Sigmoid colon (tissue), 7 donors: ENCODE results near the gene CLSTN2. TPM values are rescaled to one million over a fixed set of nuclear protein-coding genes. Genes with fewer than 3 reads are reported as not detected.

Experiments used
- DNase-seq: peaks from one replicate; pipeline ENCODE4 v3.0.0-alpha.2; 2019
- H3K27ac ChIP-seq, 4 donors: fragments of 200-600 bp; sonication (generic); one replicate each; pipeline ENCODE4 v1.5.1; 2016 to 2019; ENCODE audit warnings: mild to moderate bottlenecking in 1 of 4
- H3K27me3 ChIP-seq, 3 donors: fragments of 200-600 bp; sonication (generic); one replicate each; pipeline ENCODE4 v1.5.1; 2019; ENCODE audit warnings: mild to moderate bottlenecking in 1 of 3
- H3K36me3 ChIP-seq, 4 donors: fragments of 200-600 bp; sonication (generic); one replicate each; pipeline ENCODE4 v1.5.1; 2016 to 2019
- H3K4me1 ChIP-seq, 4 donors: fragments of 200-600 bp; sonication (generic); one replicate each; pipeline ENCODE4 v1.5.1; 2017 to 2019
- H3K4me3 ChIP-seq, 4 donors: fragments of 200-600 bp; sonication (generic); one replicate each; pipeline ENCODE4 v1.5.1; 2017 to 2019; ENCODE audit warnings: mild to moderate bottlenecking in 2 of 4, moderate library complexity in 1 of 4
- H3K9me3 ChIP-seq, 4 donors: fragments of 200-600 bp in 3 of 4; sonication (generic) in 3 of 4; one replicate each; pipeline versions ENCODE4 v1.5.1 to v1.6.1; 2013 to 2019
- EP300 ChIP-seq, 4 donors: sonication (generic); formaldehyde crosslinking; IDR thresholded peaks; one replicate each; pipeline ENCODE4 v1.6.1; 2017; ENCODE audit warnings: antibody characterized with exemption in 4 of 4
- POLR2A ChIP-seq, 2 donors: fragments of 450-650 bp; IDR thresholded peaks; one replicate each; pipeline ENCODE4 v1.6.1; 2016; ENCODE audit warnings: antibody characterized with exemption in 2 of 2, mild to moderate bottlenecking in 2 of 2, moderate library complexity in 2 of 2
- POLR2AphosphoS5 ChIP-seq, 4 donors: sonication (generic); formaldehyde crosslinking; IDR thresholded peaks; one replicate each; pipeline ENCODE4 v1.6.1; 2017; ENCODE audit warnings: antibody characterized with exemption in 4 of 4
- WGBS, 2 donors: extraction: QIAGEN DNeasy Blood & Tissue Kit; methylation state at CpG; one replicate each; pipeline ENCODE4 v1.1.7; 2013; 5-methylcytosine and 5-hydroxymethylcytosine counted together
- intact Hi-C: fragments of 100-400 bp; cut with DNase I; formaldehyde crosslinking; loops from one replicate; pipeline ENCODE4 v1.15.1; 2023
- polyA plus RNA-seq, 3 donors: library from polyadenylated mRNA; stranded (reverse); fragments of 200-250 nt; gene quantifications; one replicate each; pipeline ENCODE4 v1.2.3, GENCODE V29; 2013
- total RNA-seq, 4 donors: library from RNA; depleted of rRNA; stranded (reverse); fragments of >200 nt; gene quantifications; one replicate each; pipeline ENCODE4 v1.1.0, GENCODE V29; 2016
- TF ChIP-seq, protein P1 (sequence below), 4 experiments: fragments of 450-650 bp in 3 of 4; fragments of 200-600 bp in 1 of 4; IDR thresholded peaks; one replicate each; pipeline ENCODE4 v1.5.1; 2016 to 2019; ENCODE audit warnings: antibody characterized with exemption in 4 of 4, mild to moderate bottlenecking in 3 of 4, moderate library complexity in 2 of 4
- donor health status: healthy with polysubstance abuse.
- donor health status: Bipolar disorder and iron deficiency.
- donor health status: healthy.

The CLSTN2 gene
- total and polyA plus RNA-seq, 7 donors, result 0.23 to 8.3 (median 2.7) TPM

DNA sequence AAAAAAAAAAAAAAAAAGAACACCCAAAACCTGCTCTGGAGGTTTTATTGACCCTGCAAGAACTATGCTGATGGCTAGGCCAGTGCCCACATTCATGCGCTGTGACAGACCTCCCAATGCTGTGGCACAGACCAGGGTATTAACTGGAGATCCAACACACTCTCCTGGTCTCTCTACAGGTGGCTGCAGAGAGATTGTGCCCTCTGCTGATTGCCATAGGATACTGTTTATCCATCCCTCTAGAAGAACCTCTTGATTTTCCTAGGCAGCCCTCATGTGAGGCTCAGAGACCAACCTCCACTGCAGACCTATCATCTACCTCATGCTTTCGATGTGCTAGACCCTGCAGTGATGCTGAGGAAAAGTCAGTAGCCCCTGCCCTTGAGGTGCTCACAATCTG, 617.4 kb downstream of the CLSTN2 start:
- no peaks in the 10 kb centered on the region for H3K4me1 ChIP-seq
- DNase-seq, result no peak
- intact Hi-C loops, result no loop called here
- H3K27ac ChIP-seq, result no peak overlapping the region
- H3K9me3 ChIP-seq, result no peaks in the 10 kb centered on the region
- H3K27me3 ChIP-seq, result no peaks in the 10 kb centered on the region
- H3K36me3 ChIP-seq, result no peaks in the 10 kb centered on the region
- 91 to 92% methylated on average over 2 of the region's 2 CpGs for WGBS, 2 donors
- H3K4me3 ChIP-seq, result no peak overlapping the region
- TF ChIP-seq POLR2AphosphoS5 (IDR thresholded peaks at IDR 0.05) (no peak), EP300 (IDR thresholded peaks at IDR 0.05) (no peak), POLR2A (IDR thresholded peaks at IDR 0.05) (no peak)
- TF ChIP-seq, protein P1, sequence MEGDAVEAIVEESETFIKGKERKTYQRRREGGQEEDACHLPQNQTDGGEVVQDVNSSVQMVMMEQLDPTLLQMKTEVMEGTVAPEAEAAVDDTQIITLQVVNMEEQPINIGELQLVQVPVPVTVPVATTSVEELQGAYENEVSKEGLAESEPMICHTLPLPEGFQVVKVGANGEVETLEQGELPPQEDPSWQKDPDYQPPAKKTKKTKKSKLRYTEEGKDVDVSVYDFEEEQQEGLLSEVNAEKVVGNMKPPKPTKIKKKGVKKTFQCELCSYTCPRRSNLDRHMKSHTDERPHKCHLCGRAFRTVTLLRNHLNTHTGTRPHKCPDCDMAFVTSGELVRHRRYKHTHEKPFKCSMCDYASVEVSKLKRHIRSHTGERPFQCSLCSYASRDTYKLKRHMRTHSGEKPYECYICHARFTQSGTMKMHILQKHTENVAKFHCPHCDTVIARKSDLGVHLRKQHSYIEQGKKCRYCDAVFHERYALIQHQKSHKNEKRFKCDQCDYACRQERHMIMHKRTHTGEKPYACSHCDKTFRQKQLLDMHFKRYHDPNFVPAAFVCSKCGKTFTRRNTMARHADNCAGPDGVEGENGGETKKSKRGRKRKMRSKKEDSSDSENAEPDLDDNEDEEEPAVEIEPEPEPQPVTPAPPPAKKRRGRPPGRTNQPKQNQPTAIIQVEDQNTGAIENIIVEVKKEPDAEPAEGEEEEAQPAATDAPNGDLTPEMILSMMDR (IDR thresholded peaks at IDR 0.05), result no peak

DNA sequence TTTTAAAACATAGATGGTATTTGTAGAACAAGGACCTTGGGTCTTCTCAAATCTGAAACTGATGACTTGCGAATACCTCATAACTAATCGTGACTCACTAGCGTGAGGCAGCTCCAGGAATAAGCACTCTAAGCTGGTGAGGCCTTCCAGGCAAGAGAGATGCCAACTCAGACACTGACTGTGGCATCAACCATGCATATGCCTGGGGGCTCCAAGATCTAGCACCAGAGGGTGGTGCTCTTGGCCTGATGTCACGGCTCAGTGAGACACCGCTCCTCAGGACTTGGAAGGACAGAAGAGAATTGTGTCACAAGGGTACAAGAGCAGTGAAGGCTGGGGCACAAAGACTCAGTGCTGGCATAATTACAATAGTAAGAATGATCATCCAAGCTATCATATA, 617.9 kb downstream of the CLSTN2 start:
- DNase-seq, result no peak
- no peaks in the 10 kb centered on the region for H3K27me3 ChIP-seq
- H3K36me3 ChIP-seq, result no peaks in the 10 kb centered on the region
- TF ChIP-seq, protein P1 (IDR thresholded peaks at IDR 0.05), result no peak
- TF ChIP-seq POLR2A (IDR thresholded peaks at IDR 0.05) (no peak), POLR2AphosphoS5 (IDR thresholded peaks at IDR 0.05) (no peak), EP300 (IDR thresholded peaks at IDR 0.05) (no peak)
- no peaks in the 10 kb centered on the region for H3K4me1 ChIP-seq
- intact Hi-C loops, result no loop called here
- H3K27ac ChIP-seq, result no peak overlapping the region
- H3K9me3 ChIP-seq, result no peaks in the 10 kb centered on the region
- 96 to 98% methylated on average over 5 of the region's 5 CpGs for WGBS, 2 donors
- H3K4me3 ChIP-seq, result no peak overlapping the region

DNA sequence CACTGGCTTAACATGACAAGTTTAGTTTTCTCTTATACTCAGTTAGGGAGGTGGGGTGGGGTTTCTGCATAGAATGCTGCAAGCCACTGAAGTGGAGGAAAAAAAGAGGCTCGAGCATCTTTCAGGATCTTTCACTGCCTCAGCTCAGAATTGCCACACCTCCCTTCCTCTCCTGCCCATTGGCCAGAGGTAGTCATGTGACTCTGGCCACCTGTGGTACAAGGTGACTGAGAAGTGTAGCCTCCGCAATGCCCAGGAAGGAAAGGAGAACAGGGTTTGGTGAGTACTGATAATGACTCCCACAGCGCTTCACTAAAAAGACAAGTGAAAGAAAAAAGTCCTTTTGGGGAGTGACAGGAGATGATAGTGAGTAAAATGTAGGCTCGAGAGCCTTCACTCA, 618.6 kb downstream of the CLSTN2 start:
- no peaks in the 10 kb centered on the region for H3K4me1 ChIP-seq
- no peaks in the 10 kb centered on the region for H3K9me3 ChIP-seq
- intact Hi-C loops, result no loop called here
- WGBS, 2 donors, result 81 to 86% methylated on average over 4 of the region's 4 CpGs
- no peak overlapping the region for H3K4me3 ChIP-seq
- DNase-seq, result no peak
- no peaks in the 10 kb centered on the region for H3K27me3 ChIP-seq
- H3K36me3 ChIP-seq, result no peaks in the 10 kb centered on the region
- TF ChIP-seq, protein P1 (IDR thresholded peaks at IDR 0.05), result no peak
- no peak for TF ChIP-seq POLR2AphosphoS5 (IDR thresholded peaks at IDR 0.05)
- no peak for TF ChIP-seq POLR2A (IDR thresholded peaks at IDR 0.05)
- no peak for TF ChIP-seq EP300 (IDR thresholded peaks at IDR 0.05)
- no peak overlapping the region for H3K27ac ChIP-seq

DNA sequence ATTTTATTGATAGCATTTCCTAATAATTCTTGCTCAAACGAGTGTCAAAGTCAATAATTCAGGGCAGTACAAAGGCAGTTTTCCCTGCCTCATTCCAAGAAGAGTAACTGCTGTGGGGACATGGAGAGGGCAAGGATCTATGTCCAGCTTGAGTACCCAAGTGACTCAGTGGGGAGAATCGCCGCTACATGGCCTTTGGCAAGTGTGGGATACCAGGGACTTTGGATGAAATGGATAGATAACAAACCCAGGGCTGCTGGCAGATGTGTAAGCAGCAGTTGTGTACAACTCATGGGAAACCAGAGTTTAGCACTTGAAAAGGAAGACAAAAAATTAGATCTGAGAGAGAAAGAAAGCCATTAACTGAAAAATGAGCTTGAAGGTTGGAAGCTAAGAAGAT, 620.7 kb downstream of the CLSTN2 start:
- H3K4me3 ChIP-seq, result no peak overlapping the region
- no peaks in the 10 kb centered on the region for H3K4me1 ChIP-seq
- WGBS, 2 donors, result 75 to 84% methylated on average over 3 of the region's 3 CpGs
- H3K9me3 ChIP-seq, result no peaks in the 10 kb centered on the region
- no peaks in the 10 kb centered on the region for H3K36me3 ChIP-seq
- H3K27me3 ChIP-seq, result no peaks in the 10 kb centered on the region
- no peak for DNase-seq
- no peak overlapping the region for H3K27ac ChIP-seq
- intact Hi-C loops, result no loop called here
- TF ChIP-seq, protein P1 (IDR thresholded peaks at IDR 0.05), result no peak
- TF ChIP-seq POLR2A (IDR thresholded peaks at IDR 0.05) (no peak), EP300 (IDR thresholded peaks at IDR 0.05) (no peak), POLR2AphosphoS5 (IDR thresholded peaks at IDR 0.05) (no peak)

DNA sequence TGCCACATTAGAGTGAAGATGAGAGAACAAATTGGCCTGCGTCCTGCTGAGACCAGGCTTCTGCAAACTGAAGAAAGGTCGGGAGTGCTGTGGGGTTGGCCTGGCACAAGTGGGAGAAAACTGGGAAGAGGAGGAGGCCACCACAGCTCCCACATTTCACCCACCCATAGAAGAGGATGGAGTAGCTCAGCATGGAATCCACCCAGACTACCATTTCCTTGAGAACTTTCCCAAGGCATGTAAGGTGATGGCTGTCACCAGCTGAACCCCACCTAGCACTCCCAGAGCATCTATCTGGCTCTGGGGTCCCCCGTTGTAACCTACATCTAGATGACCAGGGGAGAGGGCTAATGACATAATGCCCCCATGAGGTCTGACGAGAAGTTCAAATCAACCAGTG, 622.5 kb downstream of the CLSTN2 start:
- WGBS, 2 donors, result 73 to 83% methylated on average over 4 of the region's 4 CpGs
- TF ChIP-seq EP300 (IDR thresholded peaks at IDR 0.05), result no peak
- TF ChIP-seq POLR2AphosphoS5 (IDR thresholded peaks at IDR 0.05), result no peak
- TF ChIP-seq POLR2A (IDR thresholded peaks at IDR 0.05), result no peak
- TF ChIP-seq, protein P1 (IDR thresholded peaks at IDR 0.05), result no peak
- Histone ChIP-seq H3K27me3 (no peaks in the 10 kb centered on the region), H3K9me3 (no peaks in the 10 kb centered on the region), H3K27ac (no peak overlapping the region), H3K4me3 (no peak overlapping the region), H3K4me1 (no peaks in the 10 kb centered on the region), H3K36me3 (no peaks in the 10 kb centered on the region)
- intact Hi-C loops, result no loop called here
- no peak for DNase-seq
